ENCODE data around the gene DUOX1. TPM values are rescaled to one million over a fixed set of nuclear protein-coding genes. Genes with fewer than 3 reads are reported as not detected.

The DUOX1 gene
- total and polyA plus RNA-seq, 2 of the 13 experiments (the other 11 are each of a cell fraction or from before 2014, with no cell fraction given) = 0.03 TPM; not detected in 1

DNA sequence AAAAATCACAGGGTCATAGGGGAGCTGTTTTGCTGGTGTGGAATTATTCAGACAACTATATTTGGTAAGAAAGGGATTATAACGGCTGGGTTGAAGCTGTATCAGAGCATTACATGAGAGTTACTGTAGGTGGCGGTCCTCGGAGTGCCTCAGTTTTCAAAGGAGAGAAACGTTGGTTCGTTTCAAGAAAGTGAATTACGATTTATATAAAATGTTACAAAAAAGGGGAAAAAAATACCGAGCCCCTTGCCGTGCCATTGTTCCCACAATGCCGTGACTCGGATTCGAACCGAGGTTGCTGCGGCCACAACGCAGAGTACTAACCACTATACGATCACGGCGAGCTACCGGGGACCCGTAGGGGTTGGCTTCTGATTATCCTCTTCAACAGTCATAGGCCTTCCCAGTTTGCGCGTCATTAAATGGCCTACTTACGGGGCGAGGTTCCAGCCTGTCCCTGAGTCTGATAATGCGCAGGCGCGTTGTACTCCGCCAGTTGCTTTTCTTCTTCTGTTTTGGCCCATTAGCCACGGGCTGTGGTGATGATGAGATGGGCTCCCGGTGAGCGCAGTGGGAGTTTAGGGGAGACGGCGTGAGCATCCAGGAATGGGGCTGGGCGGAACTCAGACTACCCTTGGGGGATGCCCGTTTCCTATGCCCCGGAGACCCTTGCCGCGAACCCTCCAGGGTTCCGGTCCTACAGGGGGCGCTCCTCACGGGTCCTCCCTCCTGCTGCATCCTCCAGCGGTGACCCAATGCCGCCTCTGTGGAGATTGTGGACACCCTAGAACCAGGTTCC is 68.7 kb downstream of the DUOX1 start (continued):
- TF ChIP-seq, protein P1, sequence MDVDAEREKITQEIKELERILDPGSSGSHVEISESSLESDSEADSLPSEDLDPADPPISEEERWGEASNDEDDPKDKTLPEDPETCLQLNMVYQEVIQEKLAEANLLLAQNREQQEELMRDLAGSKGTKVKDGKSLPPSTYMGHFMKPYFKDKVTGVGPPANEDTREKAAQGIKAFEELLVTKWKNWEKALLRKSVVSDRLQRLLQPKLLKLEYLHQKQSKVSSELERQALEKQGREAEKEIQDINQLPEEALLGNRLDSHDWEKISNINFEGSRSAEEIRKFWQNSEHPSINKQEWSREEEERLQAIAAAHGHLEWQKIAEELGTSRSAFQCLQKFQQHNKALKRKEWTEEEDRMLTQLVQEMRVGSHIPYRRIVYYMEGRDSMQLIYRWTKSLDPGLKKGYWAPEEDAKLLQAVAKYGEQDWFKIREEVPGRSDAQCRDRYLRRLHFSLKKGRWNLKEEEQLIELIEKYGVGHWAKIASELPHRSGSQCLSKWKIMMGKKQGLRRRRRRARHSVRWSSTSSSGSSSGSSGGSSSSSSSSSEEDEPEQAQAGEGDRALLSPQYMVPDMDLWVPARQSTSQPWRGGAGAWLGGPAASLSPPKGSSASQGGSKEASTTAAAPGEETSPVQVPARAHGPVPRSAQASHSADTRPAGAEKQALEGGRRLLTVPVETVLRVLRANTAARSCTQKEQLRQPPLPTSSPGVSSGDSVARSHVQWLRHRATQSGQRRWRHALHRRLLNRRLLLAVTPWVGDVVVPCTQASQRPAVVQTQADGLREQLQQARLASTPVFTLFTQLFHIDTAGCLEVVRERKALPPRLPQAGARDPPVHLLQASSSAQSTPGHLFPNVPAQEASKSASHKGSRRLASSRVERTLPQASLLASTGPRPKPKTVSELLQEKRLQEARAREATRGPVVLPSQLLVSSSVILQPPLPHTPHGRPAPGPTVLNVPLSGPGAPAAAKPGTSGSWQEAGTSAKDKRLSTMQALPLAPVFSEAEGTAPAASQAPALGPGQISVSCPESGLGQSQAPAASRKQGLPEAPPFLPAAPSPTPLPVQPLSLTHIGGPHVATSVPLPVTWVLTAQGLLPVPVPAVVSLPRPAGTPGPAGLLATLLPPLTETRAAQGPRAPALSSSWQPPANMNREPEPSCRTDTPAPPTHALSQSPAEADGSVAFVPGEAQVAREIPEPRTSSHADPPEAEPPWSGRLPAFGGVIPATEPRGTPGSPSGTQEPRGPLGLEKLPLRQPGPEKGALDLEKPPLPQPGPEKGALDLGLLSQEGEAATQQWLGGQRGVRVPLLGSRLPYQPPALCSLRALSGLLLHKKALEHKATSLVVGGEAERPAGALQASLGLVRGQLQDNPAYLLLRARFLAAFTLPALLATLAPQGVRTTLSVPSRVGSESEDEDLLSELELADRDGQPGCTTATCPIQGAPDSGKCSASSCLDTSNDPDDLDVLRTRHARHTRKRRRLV (CRISPR knock-in tag; IDR thresholded peaks at IDR 0.05) = peak; percentile 93
- TF ChIP-seq YEATS4 (CRISPR knock-in tag; IDR thresholded peaks at IDR 0.05; ENCODE audit: borderline replicate concordance) (peak; percentile 38; the same call in 1 of the 2 replicates), ZEB1 (IDR thresholded peaks at IDR 0.05; ENCODE audit: insufficient replicate concordance, low read depth) (peak; percentile 29), ZNF790 (CRISPR knock-in tag; IDR thresholded peaks at IDR 0.05; ENCODE audit: borderline replicate concordance) (peak; percentile 46; the same call in 1 of the 2 replicates), KMT2A (CRISPR knock-in tag; IDR thresholded peaks at IDR 0.05) (0 out of 2 replicates have a peak, but pooled peaks have one; percentile 35), ZNF343 (CRISPR knock-in tag; IDR thresholded peaks at IDR 0.05) (peak; percentile 23; the same call in 1 of the 2 replicates), SRSF4 (IDR thresholded peaks at IDR 0.05; ENCODE audit: low read depth, low read length, poor library complexity, severe bottlenecking) (no peak), POLR2AphosphoS5 (IDR thresholded peaks at IDR 0.05; ENCODE audit: low read depth, low read length) (peak; percentile 54; the same call in 1 of the 2 replicates), KLF16 (CRISPR knock-in tag; IDR thresholded peaks at IDR 0.05) (peak in 1 of 2 experiments; percentile 89; a peak in 2 of 4 replicates), ZNF879 (CRISPR knock-in tag; IDR thresholded peaks at IDR 0.05) (no peak), ZNF816 (CRISPR knock-in tag; IDR thresholded peaks at IDR 0.05; ENCODE audit: borderline replicate concordance) (peak; percentile 70), ZNF768 (CRISPR knock-in tag; IDR thresholded peaks at IDR 0.05) (peak; percentile 46; the same call in 1 of the 2 replicates), IRF2 (CRISPR knock-in tag; IDR thresholded peaks at IDR 0.05) (peak; percentile 70), TAF1 (CRISPR knock-in tag; IDR thresholded peaks at IDR 0.05) (peak; percentile 43; the same call in 1 of the 2 replicates), MAFF (IDR thresholded peaks at IDR 0.05; ENCODE audit: low read depth, low read length) (no peak), ZNF253 (CRISPR knock-in tag; IDR thresholded peaks at IDR 0.05; ENCODE audit: borderline replicate concordance) (no peak), ZNF776 (CRISPR knock-in tag; IDR thresholded peaks at IDR 0.05) (peak; percentile 40), HDAC2 (CRISPR knock-in tag; IDR thresholded peaks at IDR 0.05) (peak; percentile 46; the same call in 1 of the 2 replicates)
- TF ChIP-seq, protein P2, sequence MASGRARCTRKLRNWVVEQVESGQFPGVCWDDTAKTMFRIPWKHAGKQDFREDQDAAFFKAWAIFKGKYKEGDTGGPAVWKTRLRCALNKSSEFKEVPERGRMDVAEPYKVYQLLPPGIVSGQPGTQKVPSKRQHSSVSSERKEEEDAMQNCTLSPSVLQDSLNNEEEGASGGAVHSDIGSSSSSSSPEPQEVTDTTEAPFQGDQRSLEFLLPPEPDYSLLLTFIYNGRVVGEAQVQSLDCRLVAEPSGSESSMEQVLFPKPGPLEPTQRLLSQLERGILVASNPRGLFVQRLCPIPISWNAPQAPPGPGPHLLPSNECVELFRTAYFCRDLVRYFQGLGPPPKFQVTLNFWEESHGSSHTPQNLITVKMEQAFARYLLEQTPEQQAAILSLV (CRISPR knock-in tag; IDR thresholded peaks at IDR 0.05; ENCODE audit: borderline replicate concordance) = peak; percentile 16; the same call in 1 of the 2 replicates
- TF ChIP-seq, protein P3, sequence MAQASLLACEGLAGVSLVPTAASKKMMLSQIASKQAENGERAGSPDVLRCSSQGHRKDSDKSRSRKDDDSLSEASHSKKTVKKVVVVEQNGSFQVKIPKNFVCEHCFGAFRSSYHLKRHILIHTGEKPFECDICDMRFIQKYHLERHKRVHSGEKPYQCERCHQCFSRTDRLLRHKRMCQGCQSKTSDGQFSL (CRISPR knock-in tag; IDR thresholded peaks at IDR 0.05) = no peak
- TF ChIP-seq, protein P4, sequence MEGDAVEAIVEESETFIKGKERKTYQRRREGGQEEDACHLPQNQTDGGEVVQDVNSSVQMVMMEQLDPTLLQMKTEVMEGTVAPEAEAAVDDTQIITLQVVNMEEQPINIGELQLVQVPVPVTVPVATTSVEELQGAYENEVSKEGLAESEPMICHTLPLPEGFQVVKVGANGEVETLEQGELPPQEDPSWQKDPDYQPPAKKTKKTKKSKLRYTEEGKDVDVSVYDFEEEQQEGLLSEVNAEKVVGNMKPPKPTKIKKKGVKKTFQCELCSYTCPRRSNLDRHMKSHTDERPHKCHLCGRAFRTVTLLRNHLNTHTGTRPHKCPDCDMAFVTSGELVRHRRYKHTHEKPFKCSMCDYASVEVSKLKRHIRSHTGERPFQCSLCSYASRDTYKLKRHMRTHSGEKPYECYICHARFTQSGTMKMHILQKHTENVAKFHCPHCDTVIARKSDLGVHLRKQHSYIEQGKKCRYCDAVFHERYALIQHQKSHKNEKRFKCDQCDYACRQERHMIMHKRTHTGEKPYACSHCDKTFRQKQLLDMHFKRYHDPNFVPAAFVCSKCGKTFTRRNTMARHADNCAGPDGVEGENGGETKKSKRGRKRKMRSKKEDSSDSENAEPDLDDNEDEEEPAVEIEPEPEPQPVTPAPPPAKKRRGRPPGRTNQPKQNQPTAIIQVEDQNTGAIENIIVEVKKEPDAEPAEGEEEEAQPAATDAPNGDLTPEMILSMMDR (CRISPR knock-in tag; IDR thresholded peaks at IDR 0.05) = peak; percentile 92
